Measurements from ENCODE around the gene NOX4.

The NOX4 gene

GRCh38 chr11:89500336-89500735 lies 9.2 kb upstream of the NOX4 start:
- no peak for DNase-seq (ENCODE audit: low spot score in 2 of 2)
- H3K27me3 Mint-ChIP-seq, result no peaks in the 10 kb centered on the region
- ATAC-seq (replicated peaks; ENCODE audit: extremely low read depth, poor library complexity, severe bottlenecking), result no peak
- no peak overlapping the region for H3K4me3 Mint-ChIP-seq
- no peak overlapping the region for H3K27ac Mint-ChIP-seq (ENCODE audit: low read depth)
- no peaks in the 10 kb centered on the region for H3K36me3 Mint-ChIP-seq (ENCODE audit: insufficient read depth)
- peaks cover 14% of the 10 kb centered on the region for H3K9me3 Mint-ChIP-seq
- H3K4me1 Mint-ChIP-seq, result no peaks in the 10 kb centered on the region

GRCh38 chr11:89498845-89499448 lies 7.8 kb upstream of the NOX4 start:
- no peak for DNase-seq (ENCODE audit: low spot score in 2 of 2)
- no peak for ATAC-seq (replicated peaks; ENCODE audit: extremely low read depth, poor library complexity, severe bottlenecking)
- Mint-ChIP-seq H3K9me3 (peaks cover 13% of the 10 kb centered on the region), H3K4me3 (no peak overlapping the region), H3K27ac (ENCODE audit: low read depth) (no peak overlapping the region), H3K4me1 (no peaks in the 10 kb centered on the region), H3K36me3 (ENCODE audit: insufficient read depth) (peaks cover 2% of the 10 kb centered on the region), H3K27me3 (no peaks in the 10 kb centered on the region)

- DNase-seq (ENCODE audit: low spot score in 2 of 2), result no peak
- Mint-ChIP-seq H3K9me3 (peaks cover 9% of the 10 kb centered on the region), H3K4me3 (no peak overlapping the region), H3K36me3 (ENCODE audit: insufficient read depth) (peaks cover 2% of the 10 kb centered on the region), H3K27me3 (no peaks in the 10 kb centered on the region), H3K27ac (ENCODE audit: low read depth) (no peak overlapping the region), H3K4me1 (no peaks in the 10 kb centered on the region)
- no peak for ATAC-seq (replicated peaks; ENCODE audit: extremely low read depth, poor library complexity, severe bottlenecking)
Measured at GRCh38 chr11:89495951-89496350, 4.8 kb upstream of the NOX4 start.

- Mint-ChIP-seq H3K36me3 (ENCODE audit: insufficient read depth) (peaks cover 2% of the 10 kb centered on the region), H3K4me3 (no peak overlapping the region), H3K4me1 (no peaks in the 10 kb centered on the region), H3K27ac (ENCODE audit: low read depth) (no peak overlapping the region), H3K27me3 (no peaks in the 10 kb centered on the region), H3K9me3 (peaks cover 15% of the 10 kb centered on the region)
- DNase-seq (ENCODE audit: low spot score in 2 of 2) (no peak), ATAC-seq (replicated peaks; ENCODE audit: extremely low read depth, poor library complexity, severe bottlenecking) (no peak)
Measured at GRCh38 chr11:89493431-89493830, 2.3 kb upstream of the NOX4 start.

GRCh38 chr11:89490602-89490980 lies 584 bp downstream of the NOX4 start:
- Mint-ChIP-seq H3K4me1 (no peaks in the 10 kb centered on the region), H3K36me3 (ENCODE audit: insufficient read depth) (peaks cover 2% of the 10 kb centered on the region), H3K27me3 (no peaks in the 10 kb centered on the region), H3K27ac (ENCODE audit: low read depth) (no peak overlapping the region), H3K9me3 (peaks cover 12% of the 10 kb centered on the region), H3K4me3 (no peak overlapping the region)
- ATAC-seq (replicated peaks; ENCODE audit: extremely low read depth, poor library complexity, severe bottlenecking) (no peak), DNase-seq (ENCODE audit: low spot score in 2 of 2) (no peak)

- peaks cover 6% of the 10 kb centered on the region for H3K9me3 Mint-ChIP-seq
- H3K4me1 Mint-ChIP-seq, result no peaks in the 10 kb centered on the region
- DNase-seq (ENCODE audit: low spot score in 2 of 2) (no peak), ATAC-seq (replicated peaks; ENCODE audit: extremely low read depth, poor library complexity, severe bottlenecking) (no peak)
- H3K27me3 Mint-ChIP-seq, result no peaks in the 10 kb centered on the region
- no peak overlapping the region for H3K4me3 Mint-ChIP-seq
- peaks cover 2% of the 10 kb centered on the region for H3K36me3 Mint-ChIP-seq (ENCODE audit: insufficient read depth)
- no peak overlapping the region for H3K27ac Mint-ChIP-seq (ENCODE audit: low read depth)
Measured at GRCh38 chr11:89489930-89490329, 1.2 kb downstream of the NOX4 start.

- DNase-seq (ENCODE audit: low spot score in 2 of 2), result no peak
- Mint-ChIP-seq H3K27ac (ENCODE audit: low read depth) (no peak overlapping the region), H3K27me3 (no peaks in the 10 kb centered on the region), H3K36me3 (ENCODE audit: insufficient read depth) (peaks cover 2% of the 10 kb centered on the region), H3K4me1 (no peaks in the 10 kb centered on the region), H3K4me3 (no peak overlapping the region), H3K9me3 (peaks cover 11% of the 10 kb centered on the region)
- no peak for ATAC-seq (replicated peaks; ENCODE audit: extremely low read depth, poor library complexity, severe bottlenecking)
Measured at GRCh38 chr11:89487016-89487415, 4.2 kb downstream of the NOX4 start.

GRCh38 chr11:89484896-89485295 lies 6.3 kb downstream of the NOX4 start:
- H3K27me3 Mint-ChIP-seq, result no peaks in the 10 kb centered on the region
- no peak for ATAC-seq (replicated peaks; ENCODE audit: extremely low read depth, poor library complexity, severe bottlenecking)
- no peak for DNase-seq (ENCODE audit: low spot score in 2 of 2)
- no peak overlapping the region for H3K27ac Mint-ChIP-seq (ENCODE audit: low read depth)
- H3K36me3 Mint-ChIP-seq (ENCODE audit: insufficient read depth), result peaks cover 2% of the 10 kb centered on the region
- H3K4me3 Mint-ChIP-seq, result no peak overlapping the region
- no peaks in the 10 kb centered on the region for H3K4me1 Mint-ChIP-seq
- peaks cover 15% of the 10 kb centered on the region for H3K9me3 Mint-ChIP-seq

GRCh38 chr11:89477175-89477574 lies 14.0 kb downstream of the NOX4 start:
- Mint-ChIP-seq H3K27ac (ENCODE audit: low read depth) (no peak overlapping the region), H3K9me3 (peaks cover 18% of the 10 kb centered on the region), H3K4me3 (no peak overlapping the region), H3K36me3 (ENCODE audit: insufficient read depth) (no peaks in the 10 kb centered on the region), H3K27me3 (no peaks in the 10 kb centered on the region), H3K4me1 (no peaks in the 10 kb centered on the region)
- no peak for ATAC-seq (replicated peaks; ENCODE audit: extremely low read depth, poor library complexity, severe bottlenecking)
- no peak for DNase-seq (ENCODE audit: low spot score in 2 of 2)

GRCh38 chr11:89463266-89463780 lies 27.9 kb downstream of the NOX4 start:
- no peaks in the 10 kb centered on the region for H3K27me3 Mint-ChIP-seq
- no peaks in the 10 kb centered on the region for H3K36me3 Mint-ChIP-seq (ENCODE audit: insufficient read depth)
- no peak overlapping the region for H3K4me3 Mint-ChIP-seq
- ATAC-seq (replicated peaks; ENCODE audit: extremely low read depth, poor library complexity, severe bottlenecking) (no peak), DNase-seq (ENCODE audit: low spot score in 2 of 2) (no peak)
- no peak overlapping the region for H3K27ac Mint-ChIP-seq (ENCODE audit: low read depth)
- H3K4me1 Mint-ChIP-seq, result no peaks in the 10 kb centered on the region
- H3K9me3 Mint-ChIP-seq, result peaks cover 12% of the 10 kb centered on the region

GRCh38 chr11:89458716-89459115 lies 32.5 kb downstream of the NOX4 start:
- Mint-ChIP-seq H3K27me3 (no peaks in the 10 kb centered on the region), H3K4me1 (no peaks in the 10 kb centered on the region), H3K9me3 (peaks cover 17% of the 10 kb centered on the region), H3K36me3 (ENCODE audit: insufficient read depth) (no peaks in the 10 kb centered on the region), H3K27ac (ENCODE audit: low read depth) (no peak overlapping the region), H3K4me3 (no peak overlapping the region)
- DNase-seq (ENCODE audit: low spot score in 2 of 2) (no peak), ATAC-seq (replicated peaks; ENCODE audit: extremely low read depth, poor library complexity, severe bottlenecking) (no peak)

GRCh38 chr11:89457190-89457589 lies 34.0 kb downstream of the NOX4 start:
- Mint-ChIP-seq H3K4me1 (no peaks in the 10 kb centered on the region), H3K36me3 (ENCODE audit: insufficient read depth) (no peaks in the 10 kb centered on the region), H3K4me3 (no peak overlapping the region), H3K27ac (ENCODE audit: low read depth) (no peak overlapping the region), H3K9me3 (peaks cover 25% of the 10 kb centered on the region), H3K27me3 (no peaks in the 10 kb centered on the region)
- ATAC-seq (replicated peaks; ENCODE audit: extremely low read depth, poor library complexity, severe bottlenecking) (no peak), DNase-seq (ENCODE audit: low spot score in 2 of 2) (no peak)

GRCh38 chr11:89456681-89457080 lies 34.5 kb downstream of the NOX4 start:
- peaks cover 30% of the 10 kb centered on the region for H3K9me3 Mint-ChIP-seq
- no peaks in the 10 kb centered on the region for H3K36me3 Mint-ChIP-seq (ENCODE audit: insufficient read depth)
- no peak overlapping the region for H3K4me3 Mint-ChIP-seq
- no peaks in the 10 kb centered on the region for H3K4me1 Mint-ChIP-seq
- ATAC-seq (replicated peaks; ENCODE audit: extremely low read depth, poor library complexity, severe bottlenecking) (no peak), DNase-seq (ENCODE audit: low spot score in 2 of 2) (no peak)
- no peak overlapping the region for H3K27ac Mint-ChIP-seq (ENCODE audit: low read depth)
- H3K27me3 Mint-ChIP-seq, result no peaks in the 10 kb centered on the region

Measured in central memory CD8-positive, alpha-beta T cell (primary cell).